GM21717 (cell line): ENCODE results near the gene GUCA2B.

Experiments used
- ATAC-seq: cut with Tn5 transposase; IDR thresholded peaks from one replicate; pipeline ENCODE4 v1.9.1; 2021; ENCODE audit warnings: mild to moderate bottlenecking, moderate library complexity; ENCODE audit not compliant: unreplicated experiment

The GUCA2B gene

GRCh38 chr1:42165511-42166210 is 12.5 kb downstream of the GUCA2B start:
- no peak for ATAC-seq

DNA sequence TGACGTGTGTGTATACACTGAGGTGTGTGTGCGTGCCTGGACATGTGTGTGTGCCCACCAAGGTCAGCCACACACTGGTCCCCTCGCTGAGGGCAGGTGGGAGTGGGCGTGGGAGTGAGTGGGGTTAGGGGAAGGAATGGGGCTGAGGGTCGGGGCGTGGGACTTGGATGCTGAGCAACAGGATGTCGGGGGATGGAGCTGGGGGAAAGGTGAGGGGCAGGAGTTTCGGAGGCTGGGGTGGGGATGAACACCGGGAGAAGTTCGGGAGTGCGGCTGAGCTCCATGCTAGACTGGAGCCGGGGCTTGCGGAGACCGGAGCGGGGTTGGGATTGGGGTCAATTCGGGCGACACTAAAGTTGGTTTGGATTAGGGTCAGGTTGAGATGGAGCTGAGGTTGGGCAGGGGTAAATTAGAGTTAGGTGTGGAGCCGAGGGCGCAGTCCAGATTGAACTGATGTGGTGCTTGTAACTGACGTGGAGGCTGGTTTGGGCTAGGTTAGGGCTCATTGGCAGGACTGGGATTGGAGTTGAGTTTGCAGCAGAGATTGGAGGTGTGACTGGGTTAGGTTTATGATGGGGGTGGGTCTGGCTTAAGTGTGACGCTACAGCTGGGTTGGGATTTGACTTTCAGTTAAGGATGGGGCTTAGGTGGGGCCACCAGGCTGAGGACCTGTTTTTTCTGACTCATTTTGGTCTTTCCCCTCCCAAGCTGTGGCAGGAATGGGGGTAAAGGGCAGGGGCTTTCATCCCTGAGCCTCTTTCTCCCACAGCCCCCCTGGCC is 14.6 kb downstream of the GUCA2B start:
- no peak for ATAC-seq

- no peak for ATAC-seq
Measured at GRCh38 chr1:42168391-42168670, 15.1 kb downstream of the GUCA2B start.

- ATAC-seq, result no peak
Measured at GRCh38 chr1:42168763-42169162, 15.6 kb downstream of the GUCA2B start.

GRCh38 chr1:42170779-42171621 is 17.8 kb downstream of the GUCA2B start:
- no peak for ATAC-seq

- no peak for ATAC-seq
Measured at GRCh38 chr1:42171679-42172266, 18.6 kb downstream of the GUCA2B start.

GRCh38 chr1:42172381-42173133 is 19.3 kb downstream of the GUCA2B start:
- no peak for ATAC-seq

- ATAC-seq, result no peak
Measured at GRCh38 chr1:42173155-42173933, 20.1 kb downstream of the GUCA2B start.

DNA sequence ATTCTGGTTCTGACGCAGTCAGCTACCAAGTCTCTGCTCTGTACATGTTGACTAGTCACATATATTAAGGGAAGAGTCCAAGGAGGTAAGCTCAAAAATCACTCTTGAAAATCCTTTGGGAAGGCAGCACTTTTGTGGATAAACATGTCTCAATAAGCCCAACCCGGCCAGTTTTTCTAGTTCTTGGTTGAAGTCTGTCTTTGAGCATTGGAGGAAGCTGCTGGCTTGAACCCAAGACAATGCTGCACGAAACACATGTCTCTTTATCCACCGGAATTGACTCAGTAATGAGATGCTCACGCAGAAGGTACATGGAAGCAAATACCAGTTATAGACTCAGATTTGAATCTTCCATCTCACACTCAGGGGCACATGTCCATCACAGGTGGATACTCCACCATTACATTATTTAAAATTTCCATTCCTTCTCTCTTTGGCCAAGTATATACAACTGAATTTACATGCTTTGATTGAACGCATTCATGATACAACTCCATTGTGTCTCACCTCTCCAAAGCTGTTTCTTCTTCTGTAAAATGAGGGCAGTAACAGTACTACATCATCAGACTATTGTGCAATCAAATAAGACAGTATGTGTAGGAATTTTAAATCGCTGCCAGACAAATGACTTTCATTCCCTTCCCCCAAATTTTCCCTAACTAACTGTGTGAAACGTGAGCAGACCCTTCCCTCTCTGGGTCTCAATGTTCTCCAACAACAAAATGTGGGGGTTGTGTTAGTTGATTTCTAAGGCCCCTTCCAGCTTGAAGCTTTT is 20.9 kb downstream of the GUCA2B start:
- no peak for ATAC-seq

DNA sequence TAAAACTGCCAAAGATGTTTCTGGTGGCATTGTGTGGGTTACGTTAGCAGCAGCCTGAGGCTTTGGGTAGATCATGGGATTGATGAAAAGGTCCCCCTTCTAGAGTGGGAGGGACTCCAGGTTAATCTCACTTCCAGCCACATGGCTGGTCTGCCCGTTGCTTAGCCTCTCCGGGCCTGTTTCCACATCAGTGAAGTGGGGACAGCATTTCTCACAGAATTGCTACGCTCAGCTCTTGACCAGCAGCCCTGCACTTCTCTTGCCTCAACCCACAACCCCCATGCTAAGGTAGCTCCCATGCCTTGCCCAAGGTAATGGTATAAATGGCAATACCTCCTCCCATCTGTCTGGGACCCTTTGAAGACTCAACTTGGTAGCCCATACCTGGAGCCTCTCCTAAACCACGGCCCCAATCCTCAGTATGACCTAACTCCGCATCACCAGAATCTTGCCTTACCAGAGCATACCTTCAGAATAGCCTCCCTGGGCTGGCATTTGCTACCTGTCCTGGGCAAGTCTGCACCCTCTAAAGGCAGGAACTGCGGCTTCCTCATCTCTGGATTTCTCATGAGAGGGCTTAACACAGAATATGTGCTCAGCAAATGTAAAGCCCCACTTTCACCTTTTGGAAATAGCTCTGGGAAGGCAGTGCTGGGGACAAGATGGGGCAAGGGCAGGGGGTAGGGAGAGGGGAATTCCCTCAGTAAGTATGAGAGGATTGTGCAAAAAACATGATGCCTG is 22.3 kb downstream of the GUCA2B start:
- no peak for ATAC-seq

- no peak for ATAC-seq
Measured at GRCh38 chr1:42176902-42177519, 23.8 kb downstream of the GUCA2B start.

DNA sequence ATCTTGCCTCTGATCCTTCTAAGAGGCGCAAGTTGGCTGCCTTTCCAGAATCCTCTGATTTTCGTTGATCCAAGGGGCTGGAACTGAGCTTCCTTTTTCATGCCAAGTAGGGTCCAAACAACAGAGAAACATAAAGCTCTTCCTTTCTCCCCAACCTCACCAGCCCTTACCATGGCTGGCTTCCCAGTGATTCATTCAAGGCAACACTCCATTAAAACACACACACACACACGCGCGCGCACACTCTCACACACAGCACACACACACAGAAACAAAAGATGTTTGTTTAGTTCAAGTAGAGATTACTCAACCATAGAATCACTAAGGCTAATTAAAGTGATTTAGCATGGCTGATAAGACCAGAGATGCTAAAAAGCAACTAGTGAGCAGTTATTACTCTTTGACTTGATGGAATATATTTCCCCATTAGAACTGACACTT is 24.4 kb downstream of the GUCA2B start:
- ATAC-seq, result no peak

DNA sequence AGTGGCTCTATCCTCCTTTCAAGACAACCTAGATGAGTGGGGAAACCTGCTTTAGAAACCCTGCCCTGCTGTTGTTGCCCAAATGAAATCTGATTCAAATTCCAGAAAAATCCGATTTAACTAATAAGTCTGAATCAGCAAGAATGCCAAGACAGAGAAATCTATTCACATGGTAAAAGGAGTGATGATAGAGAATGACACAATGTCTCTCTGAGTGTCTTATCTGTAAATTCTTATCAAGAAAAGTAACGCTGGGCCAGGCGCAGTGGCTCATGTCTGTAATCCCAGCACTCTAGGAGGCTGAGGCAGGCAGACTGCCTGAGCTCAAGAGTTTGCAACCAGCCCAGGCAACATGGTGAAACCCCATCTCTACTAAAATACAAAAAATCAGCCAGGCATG is 25.0 kb downstream of the GUCA2B start:
- ATAC-seq, result no peak

- ATAC-seq, result no peak
Measured at GRCh38 chr1:42179275-42179674, 26.1 kb downstream of the GUCA2B start.

GRCh38 chr1:42179900-42180329 is 26.7 kb downstream of the GUCA2B start:
- no peak for ATAC-seq

DNA sequence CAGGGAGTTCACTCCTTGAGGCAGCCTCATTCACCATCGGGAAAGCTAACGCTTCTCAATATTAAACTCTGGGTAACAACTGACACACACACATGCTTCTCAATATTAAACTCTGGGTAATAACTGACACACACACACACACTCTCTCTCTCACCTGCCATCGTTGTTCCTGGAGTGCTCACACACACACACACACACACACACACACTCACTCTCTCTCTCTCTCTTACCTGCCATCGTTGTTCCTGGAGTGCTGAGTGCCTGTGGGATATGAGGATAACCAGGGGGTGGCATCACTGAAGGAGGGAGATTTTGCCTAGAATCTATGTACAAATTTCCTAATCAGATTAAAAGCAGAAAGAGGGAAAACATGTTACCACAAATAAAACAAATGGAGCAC is 28.5 kb downstream of the GUCA2B start:
- no peak for ATAC-seq

DNA sequence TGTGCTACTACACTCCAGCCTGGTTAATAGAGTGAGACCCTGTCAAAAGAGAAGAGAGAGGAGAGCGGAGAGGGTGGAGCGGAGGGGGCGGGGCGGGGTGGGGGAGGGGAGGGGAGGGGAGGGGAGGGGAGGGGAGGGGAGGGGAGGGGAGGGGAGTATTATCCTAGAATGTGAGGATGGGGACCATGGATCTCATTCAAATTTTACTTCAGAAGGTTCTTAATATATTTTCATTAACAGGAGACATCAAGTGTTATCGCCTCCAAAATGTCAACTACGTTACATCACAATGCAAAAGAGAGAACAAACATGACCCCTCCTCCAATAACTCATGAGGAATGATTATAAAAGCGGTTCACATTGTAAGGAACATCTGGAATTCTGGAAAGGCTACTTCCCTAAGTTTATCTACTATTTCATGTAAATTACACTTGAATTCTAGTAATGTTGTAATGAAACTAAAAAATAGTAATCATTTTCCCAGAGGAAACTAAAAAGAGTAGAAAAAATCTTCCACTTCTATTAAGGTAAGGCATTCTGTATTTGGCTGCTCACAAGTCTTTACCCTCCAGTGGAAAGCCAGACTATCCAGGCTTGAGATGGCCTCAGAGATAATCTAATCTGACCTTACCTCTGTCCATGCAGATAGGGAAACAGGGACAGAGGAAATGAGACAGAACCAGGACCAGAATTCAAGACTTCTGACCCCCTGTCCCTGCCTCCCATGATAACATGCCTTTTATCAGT is 30.2 kb downstream of the GUCA2B start:
- ATAC-seq, result no peak
